Embryonic facial prominence (tissue), 1 donor: ENCODE results near the gene SMIM10L2A.
"Not testable (repeated sequence)": the region's sequence is repeated elsewhere in the genome, so short reads cannot be mapped to it uniquely, and the experiment has no call there.

Experiments
- DNase-seq: peaks from one replicate; pipeline ENCODE4 v3.0.0-alpha.2; 2016; ENCODE audit errors: extremely low spot score

The SMIM10L2A gene

DNA sequence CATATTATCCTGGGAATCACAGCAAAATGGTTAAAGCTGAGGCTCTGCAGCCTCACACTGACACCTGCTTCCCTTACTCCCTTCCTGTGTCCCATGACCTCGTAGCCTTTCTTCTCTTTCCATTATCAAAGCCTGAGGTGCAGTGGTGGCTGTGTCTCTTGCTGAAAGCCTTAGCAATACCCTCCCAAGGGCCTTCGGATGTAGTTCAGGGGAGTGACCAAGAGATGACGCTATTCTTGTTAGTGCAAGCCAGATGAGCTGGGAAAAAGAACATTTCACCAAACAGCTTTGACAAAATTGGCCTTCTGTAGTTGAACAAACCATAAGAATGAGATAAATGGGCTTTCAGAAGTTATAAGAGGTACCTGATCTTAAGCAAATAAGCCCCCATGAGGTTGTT lies 31.6 kb downstream of the SMIM10L2A start:
- no peak for DNase-seq

DNA sequence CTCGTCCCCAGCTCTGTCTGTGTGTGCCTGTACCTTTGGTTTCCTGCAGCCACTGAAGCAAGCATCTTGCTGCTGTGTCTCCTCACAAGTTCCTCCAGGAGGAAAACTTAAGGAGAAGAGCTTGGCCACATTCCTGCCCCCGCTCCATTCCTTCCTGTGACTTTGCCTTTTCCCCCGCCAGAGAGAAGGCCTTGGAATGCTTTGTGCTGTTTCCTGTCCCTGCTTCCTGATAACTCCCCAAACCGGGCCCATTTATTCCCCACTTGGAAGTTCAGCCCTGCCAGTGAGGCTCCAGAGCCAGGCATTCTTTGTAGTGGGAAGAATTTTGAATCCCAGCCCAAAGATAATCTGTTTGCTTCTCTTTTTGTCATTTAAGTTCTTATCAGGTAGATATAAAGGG lies 33.1 kb downstream of the SMIM10L2A start:
- DNase-seq, result no peak

DNA sequence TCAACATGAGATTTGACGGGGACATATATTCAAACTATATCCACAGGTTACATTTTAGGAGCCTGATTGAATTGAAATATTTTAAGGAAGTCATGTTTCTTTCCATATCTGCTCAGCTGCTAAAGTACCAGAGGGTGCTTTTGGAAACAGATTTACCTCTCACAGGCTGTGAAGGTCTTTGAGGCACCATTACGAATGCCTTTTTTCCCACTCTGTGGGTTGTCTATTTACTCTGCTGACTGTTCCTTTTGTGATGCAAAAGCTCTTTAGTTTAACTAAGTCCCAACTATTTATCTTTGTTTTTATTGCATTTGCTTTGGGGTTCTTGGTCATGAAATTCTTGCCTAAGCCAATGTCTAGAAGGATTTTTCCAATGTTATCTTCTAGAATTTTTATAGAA lies 40.0 kb downstream of the SMIM10L2A start:
- DNase-seq, result not testable (repeated sequence)

DNA sequence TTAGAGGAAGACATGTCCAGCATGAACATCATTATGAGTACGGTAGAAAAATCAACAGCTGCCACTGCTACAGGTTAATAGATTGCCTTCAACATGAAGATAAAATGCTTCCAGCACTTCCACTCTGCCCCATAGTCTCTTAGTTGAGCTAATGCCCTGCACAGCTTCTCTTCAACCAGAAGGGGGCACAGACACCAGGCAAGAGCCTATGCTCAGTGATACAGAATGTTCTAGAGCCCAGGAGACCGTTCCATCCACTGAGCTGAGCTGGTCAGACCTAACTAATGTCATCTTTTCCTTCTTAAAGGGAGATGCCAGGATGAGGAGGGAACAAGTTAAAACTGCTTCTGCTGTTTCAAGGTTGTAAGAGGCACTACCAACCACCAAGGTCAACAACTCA lies 42.2 kb downstream of the SMIM10L2A start:
- DNase-seq, result no peak

DNA sequence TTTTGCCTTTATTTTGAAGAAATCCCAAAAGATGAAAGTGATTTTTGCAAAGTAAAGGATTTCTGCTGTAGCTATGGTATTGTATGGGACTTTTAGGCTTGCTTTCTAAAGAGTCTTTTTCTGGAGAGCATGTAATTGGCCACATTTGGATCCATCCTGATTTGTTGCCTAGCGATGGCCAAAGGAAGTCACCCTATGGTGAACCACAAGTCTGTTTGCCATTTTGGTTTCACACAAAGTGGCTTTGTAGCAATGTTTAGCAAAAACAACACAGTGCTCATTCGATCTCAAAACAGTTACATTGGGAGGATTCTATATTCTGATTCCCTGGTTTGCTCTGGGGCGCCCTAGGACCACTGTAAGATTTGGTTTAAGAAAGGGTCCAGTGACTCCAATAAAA lies 54.6 kb downstream of the SMIM10L2A start:
- no peak for DNase-seq

DNA sequence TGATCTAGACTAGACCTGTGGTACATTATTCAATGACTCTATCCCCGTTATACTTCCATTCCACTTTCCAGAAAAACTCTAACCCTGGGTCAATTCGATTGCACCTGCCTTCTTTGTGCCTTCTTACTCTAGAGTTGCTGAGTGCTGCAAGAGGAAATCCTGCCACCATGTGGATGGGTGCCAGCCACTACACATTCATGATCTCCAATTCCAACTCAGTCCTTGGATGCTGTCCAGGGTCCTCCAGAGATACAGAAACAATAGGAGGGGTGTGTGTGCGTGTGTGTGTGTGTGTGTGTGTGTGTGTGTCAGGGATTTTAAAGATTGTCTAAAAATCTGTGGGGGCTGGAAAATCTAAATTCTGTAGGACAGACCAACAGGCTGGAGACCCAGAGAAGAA lies 55.8 kb downstream of the SMIM10L2A start:
- DNase-seq, result peak; percentile 14
